ENCODE data around the gene ABHD4. TPM values are rescaled to one million over a fixed set of nuclear protein-coding genes. Genes with fewer than 3 reads are reported as not detected.
"Not testable (repeated sequence)": the region's sequence is repeated elsewhere in the genome, so short reads cannot be mapped to it uniquely, and the experiment has no call there.

ABHD4 gene
- total RNA-seq, 2 donors from 2014 or later: 31.2 to 36.7 TPM

GRCh38 chr14:22607291-22607690 is 9.2 kb downstream of the ABHD4 start:
- intact Hi-C loops (cut with DNase I): no loop called here
- DNase-seq (ENCODE audit: low spot score): no peak

DNA sequence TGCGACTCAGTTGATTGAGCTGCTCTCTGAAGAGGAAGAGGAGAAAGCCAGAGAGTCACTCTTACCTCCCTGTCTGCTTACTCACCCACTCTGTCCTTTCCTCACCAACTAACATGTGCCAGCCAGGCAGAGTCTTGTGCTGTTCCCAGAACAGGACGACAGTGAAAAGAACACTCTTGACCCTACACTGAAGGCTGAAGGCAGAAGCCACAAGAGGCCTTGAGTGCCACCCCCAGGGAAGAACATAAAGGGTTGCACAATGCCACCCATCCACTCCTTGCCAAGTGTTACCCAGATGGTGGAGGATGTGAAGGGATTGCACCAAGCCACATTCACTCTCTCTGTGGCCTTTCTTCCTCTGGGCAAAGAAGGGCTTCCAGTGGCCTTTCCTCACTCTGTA is 12.8 kb downstream of the ABHD4 start:
- DNase-seq (ENCODE audit: low spot score): no peak
- intact Hi-C loops (cut with DNase I): no loop called here

DNA sequence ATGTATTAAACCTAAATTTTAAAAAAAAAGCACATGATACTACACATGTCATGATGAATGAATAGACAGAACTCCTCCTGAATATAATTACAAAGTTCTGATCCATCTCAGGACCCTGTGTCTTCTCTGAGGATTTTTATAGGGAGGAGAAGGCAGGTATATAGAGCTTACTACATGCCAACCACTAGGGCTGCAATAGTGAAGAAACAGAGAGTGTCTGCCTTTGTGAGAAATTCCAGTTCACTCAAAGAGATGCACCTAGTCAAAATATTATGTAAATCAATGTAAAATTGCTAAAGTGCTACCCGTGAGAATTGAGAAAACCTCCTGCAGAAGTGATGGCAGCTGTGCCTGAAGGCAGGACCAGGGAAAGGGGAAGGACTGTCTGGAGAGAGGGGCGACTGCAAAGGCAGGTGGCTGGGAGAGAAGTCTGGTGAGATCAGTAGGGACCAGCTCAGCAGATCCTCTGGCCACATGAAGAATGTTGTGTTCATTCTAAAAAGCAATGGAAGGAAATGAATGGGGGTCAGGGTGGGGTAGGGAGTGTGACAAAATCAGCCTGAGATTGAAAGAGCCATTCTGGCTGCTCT is 15.1 kb downstream of the ABHD4 start:
- intact Hi-C loops (cut with DNase I): no loop called here
- DNase-seq (ENCODE audit: low spot score): no peak

DNA sequence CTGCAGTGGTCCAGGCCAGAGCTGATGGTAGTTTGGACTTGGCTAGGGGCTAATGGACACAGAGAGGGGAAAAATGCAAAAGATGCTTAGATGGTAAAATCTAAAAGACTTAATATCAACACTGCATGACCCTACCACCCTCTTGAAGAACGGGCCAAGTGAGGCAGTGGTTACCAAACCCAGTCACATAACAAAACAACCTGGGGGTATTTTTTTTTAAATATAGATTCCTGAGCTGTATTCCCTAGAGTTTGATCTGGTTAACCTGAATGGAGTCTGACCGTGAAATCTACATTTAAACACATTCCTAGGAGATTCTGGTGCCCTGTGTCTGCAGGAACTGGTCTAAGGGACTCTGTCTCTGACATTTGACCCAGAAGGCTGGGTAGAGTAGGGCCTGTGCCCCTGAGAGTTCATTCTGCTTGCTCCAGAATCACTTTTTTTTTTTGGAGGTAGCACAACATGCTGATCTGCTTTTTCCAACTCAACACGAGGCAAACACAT is 15.7 kb downstream of the ABHD4 start:
- DNase-seq (ENCODE audit: low spot score): no peak
- intact Hi-C loops (cut with DNase I): no loop called here

GRCh38 chr14:22614240-22614799 is 16.2 kb downstream of the ABHD4 start:
- no peak for DNase-seq (ENCODE audit: low spot score)
- intact Hi-C loops (cut with DNase I): no loop called here

DNA sequence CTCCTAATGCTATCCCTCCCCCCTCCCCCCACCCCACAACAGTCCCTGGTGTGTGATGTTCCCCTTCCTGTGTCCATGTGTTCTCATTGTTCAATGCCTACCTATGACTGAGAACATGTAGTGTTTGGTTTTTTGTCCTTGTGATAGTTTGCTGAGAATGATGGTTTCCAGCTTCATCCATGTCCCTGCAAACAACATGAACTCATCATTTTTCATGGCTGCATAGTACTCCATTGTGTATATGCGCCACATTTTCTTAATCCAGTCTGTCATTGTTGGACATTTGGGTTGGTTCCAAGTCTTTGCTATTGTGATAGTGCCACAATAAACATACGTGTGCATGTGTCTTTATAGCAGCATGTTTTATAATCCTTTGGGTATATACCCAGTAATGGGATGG is 17.7 kb downstream of the ABHD4 start:
- DNase-seq (ENCODE audit: low spot score); intact Hi-C loops (cut with DNase I): not testable (repeated sequence)

DNA sequence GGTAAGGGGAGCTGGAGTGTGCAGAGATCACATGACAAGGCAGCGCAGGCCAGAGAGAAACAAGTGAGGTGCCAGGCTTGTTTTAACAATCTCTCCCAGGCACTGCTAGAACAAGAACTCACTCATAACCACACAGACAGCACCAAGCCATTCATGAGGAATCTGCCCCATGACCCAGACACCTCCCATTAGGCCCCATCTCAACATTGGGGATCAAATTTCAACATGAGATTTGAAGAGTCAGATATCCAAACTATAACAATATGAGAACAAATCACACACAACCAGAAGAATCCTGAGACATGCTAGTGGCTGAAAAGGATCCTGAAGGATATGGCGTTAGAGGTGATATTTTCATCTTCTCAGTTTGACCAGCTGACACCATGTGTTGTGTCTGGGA is 24.2 kb downstream of the ABHD4 start:
- no peak for DNase-seq (ENCODE audit: low spot score)
- intact Hi-C loops (cut with DNase I): no loop called here

DNA sequence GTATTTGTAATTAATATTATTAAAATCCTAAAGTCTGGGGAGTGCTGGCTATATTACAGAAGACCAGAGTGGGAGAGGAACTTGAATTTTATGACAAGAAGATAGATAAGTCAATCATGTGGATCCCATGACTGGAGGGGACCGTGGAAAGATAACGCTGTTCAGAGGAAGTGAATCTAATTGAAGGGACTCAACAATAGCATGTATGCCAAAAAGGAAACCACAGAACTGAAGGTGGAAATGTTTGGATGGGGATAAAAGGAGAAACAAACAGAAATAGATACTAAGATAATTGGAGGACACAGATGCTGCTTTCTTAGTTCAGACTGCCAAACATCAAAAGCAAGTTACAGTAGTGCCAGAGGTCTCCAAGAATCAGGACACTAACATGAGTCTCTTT is 24.9 kb downstream of the ABHD4 start:
- intact Hi-C loops (cut with DNase I): no loop called here
- DNase-seq (ENCODE audit: low spot score): no peak

DNA sequence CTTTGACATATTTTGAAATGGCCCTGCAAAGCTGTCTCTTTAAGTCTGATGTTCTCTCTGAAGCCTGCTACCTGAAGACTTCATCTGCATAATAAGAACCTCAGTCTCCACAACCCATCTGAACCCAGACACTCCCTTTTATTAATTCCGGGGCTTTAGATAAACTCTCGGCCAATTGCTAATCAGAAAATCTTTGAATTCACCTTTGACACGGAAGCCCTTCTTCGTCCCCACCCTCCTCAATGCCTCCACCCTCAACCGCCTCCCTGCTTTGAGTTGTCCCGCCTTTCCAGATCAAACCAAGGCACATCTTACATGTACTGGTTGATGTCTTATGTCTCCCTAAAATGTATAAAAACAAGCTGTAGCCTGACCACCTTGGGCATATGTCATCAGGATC is 28.5 kb downstream of the ABHD4 start:
- intact Hi-C loops (cut with DNase I): no loop called here
- DNase-seq (ENCODE audit: low spot score): no peak

GRCh38 chr14:22627506-22628263 is 29.6 kb downstream of the ABHD4 start:
- intact Hi-C loops (cut with DNase I): no loop called here
- no peak for DNase-seq (ENCODE audit: low spot score)

DNA sequence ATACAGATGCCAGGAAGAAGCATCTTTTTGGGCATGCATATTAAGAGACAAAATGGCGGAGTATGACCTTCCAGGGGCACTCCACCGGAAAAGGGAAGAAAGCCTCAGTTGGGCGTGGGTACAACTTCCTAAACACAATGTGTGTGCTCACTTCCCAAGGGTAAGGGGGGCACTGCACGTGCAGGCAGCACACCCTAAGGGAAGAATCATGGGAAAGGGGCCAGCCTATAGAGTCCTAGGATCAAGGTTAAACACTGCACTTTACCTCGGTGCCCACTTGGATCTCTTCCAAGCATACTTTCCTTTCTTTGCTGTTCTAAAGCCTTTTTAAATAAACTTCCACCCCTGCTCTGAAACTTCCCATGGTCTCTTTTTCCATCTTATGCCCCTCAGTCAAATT is 31.3 kb downstream of the ABHD4 start:
- no peak for DNase-seq (ENCODE audit: low spot score)
- intact Hi-C loops (cut with DNase I): no loop called here

- intact Hi-C loops (cut with DNase I): no loop called here
- DNase-seq (ENCODE audit: low spot score): no peak
Observed at GRCh38 chr14:22630066-22630465, 32.0 kb downstream of the ABHD4 start.

DNA sequence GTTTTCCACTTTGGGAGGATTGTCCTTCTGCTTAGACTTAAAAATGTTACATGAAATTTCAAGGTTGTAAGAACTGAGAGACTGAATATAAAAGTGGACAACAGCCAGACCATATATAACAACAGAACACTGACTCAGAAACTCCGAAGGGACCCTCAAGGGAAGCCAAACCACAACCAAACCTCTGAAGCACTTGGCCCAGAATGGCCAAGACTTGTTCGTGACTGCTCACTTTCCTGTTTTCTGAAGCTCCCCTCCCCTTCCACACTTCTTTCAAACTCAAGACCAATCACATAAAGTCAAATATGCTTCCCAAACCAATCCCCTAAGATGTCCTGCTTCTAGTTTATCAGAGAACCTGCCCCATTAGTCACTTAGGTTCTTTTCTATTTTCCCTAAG is 32.4 kb downstream of the ABHD4 start:
- DNase-seq (ENCODE audit: low spot score): no peak
- intact Hi-C loops (cut with DNase I): no loop called here

- no peak for DNase-seq (ENCODE audit: low spot score)
- intact Hi-C loops (cut with DNase I): no loop called here
Observed at GRCh38 chr14:22634233-22634900, 36.3 kb downstream of the ABHD4 start.

GRCh38 chr14:22635980-22636379 is 37.9 kb downstream of the ABHD4 start:
- intact Hi-C loops (cut with DNase I); DNase-seq (ENCODE audit: low spot score): not testable (repeated sequence)

GRCh38 chr14:22640192-22640591 is 42.1 kb downstream of the ABHD4 start:
- no peak for DNase-seq (ENCODE audit: low spot score)
- intact Hi-C loops (cut with DNase I): no loop called here

GRCh38 chr14:22641846-22642245 is 43.7 kb downstream of the ABHD4 start:
- intact Hi-C loops (cut with DNase I): no loop called here

GRCh38 chr14:22644305-22644635 is 46.2 kb downstream of the ABHD4 start, which contains the start of gene OR6J1:
Gene OR6J1 (minus strand): TSS chr14:22644352. CDS start chr14:22634811, 9,541 bp downstream.
- intact Hi-C loops (cut with DNase I): no loop called here
- DNase-seq (ENCODE audit: low spot score): no peak

More at GRCh38 chr14:22641846-22642245, 43.7 kb downstream of the ABHD4 start:
- no peak for DNase-seq (ENCODE audit: low spot score)

DNA sequence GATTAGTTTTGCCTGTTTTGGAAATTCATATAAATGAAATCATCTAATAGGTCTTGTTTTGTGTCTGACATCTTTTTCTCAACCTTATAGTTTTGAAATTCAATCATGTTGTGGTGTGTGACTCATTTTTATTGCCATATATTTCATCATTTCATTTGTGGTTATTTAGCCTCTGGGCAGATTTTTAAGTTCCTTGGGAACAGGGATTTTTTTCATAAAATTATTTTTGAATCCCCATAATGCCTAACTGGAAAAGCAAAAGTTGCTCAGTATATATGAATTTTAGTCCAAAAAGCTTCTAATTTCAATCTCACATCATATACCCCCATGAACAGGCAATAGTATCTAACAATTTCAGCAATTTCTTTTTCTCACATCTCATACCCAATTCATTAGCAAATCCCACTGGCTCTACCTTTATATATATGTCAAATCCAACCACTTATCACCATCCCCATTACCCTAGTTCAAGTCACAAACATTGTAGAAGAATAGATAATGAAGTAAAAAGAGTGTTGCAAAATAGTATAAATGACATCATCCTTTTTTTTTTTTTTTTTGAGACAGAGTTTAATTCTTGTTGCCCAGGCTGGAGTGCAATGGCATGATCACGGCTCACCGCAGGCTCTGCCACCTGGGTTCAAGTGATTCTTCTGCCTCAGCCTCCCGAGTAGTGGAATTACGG is 48.6 kb downstream of the ABHD4 start:
- no peak for DNase-seq (ENCODE audit: low spot score)
- intact Hi-C loops (cut with DNase I): no loop called here

DNA sequence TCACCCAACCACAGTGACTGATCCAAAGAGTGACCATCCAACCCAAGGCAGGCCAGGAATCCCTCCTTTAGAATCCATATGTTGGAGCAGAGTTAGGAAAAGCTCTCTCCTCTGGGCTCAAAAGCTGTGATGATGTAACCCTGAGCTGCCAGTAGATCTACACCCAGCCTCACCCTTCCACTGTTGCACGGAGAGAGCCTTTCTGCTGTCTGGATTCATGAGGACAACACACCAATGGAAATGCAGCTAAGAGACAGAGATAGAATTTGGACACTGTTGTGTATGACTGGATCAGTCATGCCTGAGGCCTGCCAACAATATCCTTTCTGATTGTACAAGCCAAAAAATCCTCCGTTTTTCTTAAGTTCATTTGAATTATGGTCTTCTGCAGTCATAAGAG is 50.4 kb downstream of the ABHD4 start:
- DNase-seq (ENCODE audit: low spot score): no peak
- intact Hi-C loops (cut with DNase I): no loop called here
